Vagina (tissue), 2 donors: ENCODE results near the gene PI4KA. TPM values are rescaled to one million over a fixed set of nuclear protein-coding genes. Genes with fewer than 3 reads are reported as not detected.

Experiments
- DNase-seq, 2 donors: peaks; one replicate each; pipeline ENCODE4 v3.0.0-alpha.2; 2017; ENCODE audit errors: extremely low spot score in 2 of 2
- H3K27ac ChIP-seq: fragments of 200-600 bp; sonication (generic); one replicate; pipeline ENCODE4 v1.5.1; 2019
- H3K27me3 ChIP-seq: fragments of 200-600 bp; sonication (generic); one replicate; pipeline ENCODE4 v1.5.1; 2019
- H3K36me3 ChIP-seq, 2 donors: fragments of 200-600 bp; sonication (generic); one replicate each; pipeline ENCODE4 v1.5.1; 2017 to 2019
- H3K4me1 ChIP-seq: fragments of 200-600 bp; sonication (generic); one replicate; pipeline ENCODE4 v1.5.1; 2019
- H3K4me3 ChIP-seq, 2 donors: fragments of 200-600 bp; sonication (generic); 1 replicate in 1 of 2; 2 replicates in 1 of 2; pipeline ENCODE4 v1.5.1; 2016 to 2019
- H3K9me3 ChIP-seq: fragments of 200-600 bp; sonication (generic); one replicate; pipeline ENCODE4 v1.5.1; 2019
- POLR2A ChIP-seq, 2 donors: fragments of 450-650 bp; IDR thresholded peaks; one replicate each; pipeline ENCODE4 v1.6.1; 2017; ENCODE audit warnings: antibody characterized with exemption in 2 of 2, mild to moderate bottlenecking in 2 of 2, moderate library complexity in 2 of 2
- POLR2AphosphoS5 ChIP-seq, 2 donors: sonication (generic); formaldehyde crosslinking; IDR thresholded peaks; one replicate each; pipeline ENCODE4 v1.9.0; 2017; ENCODE audit warnings: antibody characterized with exemption in 2 of 2, mild to moderate bottlenecking in 2 of 2, low read depth in 1 of 2; ENCODE audit not compliant: insufficient read depth in 1 of 2
- intact Hi-C: fragments of 100-400 bp; cut with DNase I; formaldehyde crosslinking; loops from one replicate; pipeline ENCODE4 v1.15.1; 2023
- total RNA-seq: library from RNA; depleted of rRNA; stranded (reverse); fragments of >200 nt; gene quantifications from one replicate; pipeline ENCODE4 v1.2.3, GENCODE V29; 2016
- TF ChIP-seq, protein P1 (sequence below), 3 experiments: fragments of 450-650 bp in 2 of 3; fragments of 200-600 bp in 1 of 3; sonication (generic) in 1 of 3; IDR thresholded peaks; one replicate each; pipeline ENCODE4 v1.5.1; 2017 to 2019; ENCODE audit warnings: antibody characterized with exemption in 3 of 3, mild to moderate bottlenecking in 2 of 3, moderate library complexity in 2 of 3

PI4KA gene
- total RNA-seq, 1 donor from 2014 or later = 135 TPM

DNA sequence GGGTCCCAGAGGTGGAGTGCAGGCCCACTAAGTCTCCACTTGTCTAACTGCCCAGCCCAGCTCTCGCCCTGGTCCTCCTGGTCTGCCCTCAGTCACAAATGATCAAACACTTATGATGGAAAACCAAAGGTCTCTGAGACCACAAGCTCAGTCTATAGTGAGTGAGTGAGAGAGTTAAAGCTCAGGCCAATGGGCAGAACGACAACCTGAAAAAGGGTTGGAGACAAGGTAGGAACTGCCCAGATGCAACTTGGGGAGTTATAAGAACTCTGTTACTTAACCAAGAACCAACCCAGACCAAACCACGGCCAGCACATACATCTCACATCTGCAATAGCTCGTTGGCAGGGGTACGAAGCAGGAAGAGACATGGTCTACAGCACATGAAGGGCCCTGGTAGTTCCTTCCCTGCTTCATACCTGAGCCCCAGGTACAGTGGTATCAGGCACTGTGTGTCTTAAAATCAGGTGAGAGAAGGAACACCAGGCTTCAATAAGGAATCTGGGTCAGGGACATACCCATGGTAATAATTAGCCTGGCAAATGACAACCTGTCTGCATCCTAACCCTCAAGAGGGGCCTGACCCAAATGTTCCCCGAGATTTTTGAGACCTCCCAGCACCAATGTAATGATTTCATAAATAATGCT, 48.9 kb downstream of the PI4KA start:
- H3K4me3 ChIP-seq = no peak overlapping the region
- H3K27me3 ChIP-seq = no peaks in the 10 kb centered on the region
- H3K36me3 ChIP-seq = peaks cover 0 to 64% of the 10 kb centered on the region in 2 donors
- no peaks in the 10 kb centered on the region for H3K4me1 ChIP-seq
- intact Hi-C loops = no loop called here
- DNase-seq = no peak
- no peak overlapping the region for H3K27ac ChIP-seq
- TF ChIP-seq, protein P1, sequence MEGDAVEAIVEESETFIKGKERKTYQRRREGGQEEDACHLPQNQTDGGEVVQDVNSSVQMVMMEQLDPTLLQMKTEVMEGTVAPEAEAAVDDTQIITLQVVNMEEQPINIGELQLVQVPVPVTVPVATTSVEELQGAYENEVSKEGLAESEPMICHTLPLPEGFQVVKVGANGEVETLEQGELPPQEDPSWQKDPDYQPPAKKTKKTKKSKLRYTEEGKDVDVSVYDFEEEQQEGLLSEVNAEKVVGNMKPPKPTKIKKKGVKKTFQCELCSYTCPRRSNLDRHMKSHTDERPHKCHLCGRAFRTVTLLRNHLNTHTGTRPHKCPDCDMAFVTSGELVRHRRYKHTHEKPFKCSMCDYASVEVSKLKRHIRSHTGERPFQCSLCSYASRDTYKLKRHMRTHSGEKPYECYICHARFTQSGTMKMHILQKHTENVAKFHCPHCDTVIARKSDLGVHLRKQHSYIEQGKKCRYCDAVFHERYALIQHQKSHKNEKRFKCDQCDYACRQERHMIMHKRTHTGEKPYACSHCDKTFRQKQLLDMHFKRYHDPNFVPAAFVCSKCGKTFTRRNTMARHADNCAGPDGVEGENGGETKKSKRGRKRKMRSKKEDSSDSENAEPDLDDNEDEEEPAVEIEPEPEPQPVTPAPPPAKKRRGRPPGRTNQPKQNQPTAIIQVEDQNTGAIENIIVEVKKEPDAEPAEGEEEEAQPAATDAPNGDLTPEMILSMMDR (IDR thresholded peaks at IDR 0.05) = no peak
- TF ChIP-seq POLR2A (IDR thresholded peaks at IDR 0.05) (no peak), POLR2AphosphoS5 (IDR thresholded peaks at IDR 0.05; ENCODE audit: insufficient read depth in 1 of 2, low read depth in 1 of 2) (no peak)
- H3K9me3 ChIP-seq = no peaks in the 10 kb centered on the region

DNA sequence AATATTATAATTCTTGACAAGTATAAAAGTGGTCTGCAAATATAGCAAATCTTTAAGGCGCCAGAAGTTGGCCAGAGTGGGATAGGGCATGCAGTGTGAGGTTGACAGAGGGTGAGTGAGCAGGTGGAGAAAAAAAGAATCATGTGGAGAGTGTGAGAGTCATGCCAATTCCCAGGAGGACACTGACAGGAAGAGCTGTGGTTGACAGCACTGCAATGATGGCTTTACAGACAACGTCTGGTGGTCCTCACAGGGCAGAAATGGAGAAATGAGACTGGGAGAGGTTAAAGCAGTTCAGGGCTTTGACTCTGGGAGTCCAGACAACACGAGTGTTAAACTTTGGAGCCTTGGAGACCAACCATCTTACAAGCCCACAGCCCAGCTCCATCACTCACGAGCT, 49.8 kb downstream of the PI4KA start:
- intact Hi-C loops = no loop called here
- Histone ChIP-seq H3K9me3 (no peaks in the 10 kb centered on the region), H3K27me3 (no peaks in the 10 kb centered on the region), H3K4me3 (no peak overlapping the region), H3K27ac (no peak overlapping the region), H3K36me3 (peaks cover 0 to 67% of the 10 kb centered on the region in 2 donors), H3K4me1 (no peaks in the 10 kb centered on the region)
- no peak for DNase-seq
- TF ChIP-seq POLR2AphosphoS5 (IDR thresholded peaks at IDR 0.05; ENCODE audit: insufficient read depth in 1 of 2, low read depth in 1 of 2) (no peak), POLR2A (IDR thresholded peaks at IDR 0.05) (no peak)
- TF ChIP-seq, protein P1 (IDR thresholded peaks at IDR 0.05) = no peak

DNA sequence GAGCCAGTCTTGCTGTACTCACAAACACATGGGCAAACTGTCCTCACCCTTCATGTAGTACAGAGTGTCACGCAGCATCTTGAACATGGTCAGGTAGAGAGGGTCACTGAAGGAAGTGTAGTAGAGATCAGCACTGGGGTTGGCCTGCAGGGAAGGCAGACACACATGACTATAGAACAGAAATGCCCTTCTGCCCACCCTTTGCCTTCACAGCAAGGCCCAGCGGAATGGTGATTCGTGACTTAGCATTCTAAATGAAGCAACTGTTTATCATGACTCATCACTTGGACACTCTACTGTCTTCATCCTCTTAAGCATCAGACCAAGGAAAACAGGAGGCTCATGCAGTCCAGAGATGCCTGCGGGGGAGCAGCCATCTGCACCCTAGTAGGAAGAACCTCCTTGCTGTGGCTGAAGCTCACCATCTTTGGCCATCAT, 51.3 kb downstream of the PI4KA start:
- no peaks in the 10 kb centered on the region for H3K27me3 ChIP-seq
- no peak for DNase-seq
- intact Hi-C loops = no loop called here
- H3K9me3 ChIP-seq = no peaks in the 10 kb centered on the region
- no peak for TF ChIP-seq POLR2A (IDR thresholded peaks at IDR 0.05)
- TF ChIP-seq, protein P1 (IDR thresholded peaks at IDR 0.05) = no peak
- no peak for TF ChIP-seq POLR2AphosphoS5 (IDR thresholded peaks at IDR 0.05; ENCODE audit: insufficient read depth in 1 of 2, low read depth in 1 of 2)
- H3K4me3 ChIP-seq = no peak overlapping the region
- no peaks in the 10 kb centered on the region for H3K4me1 ChIP-seq
- H3K36me3 ChIP-seq = peaks cover 3 to 69% of the 10 kb centered on the region in 2 donors
- no peak overlapping the region for H3K27ac ChIP-seq

DNA sequence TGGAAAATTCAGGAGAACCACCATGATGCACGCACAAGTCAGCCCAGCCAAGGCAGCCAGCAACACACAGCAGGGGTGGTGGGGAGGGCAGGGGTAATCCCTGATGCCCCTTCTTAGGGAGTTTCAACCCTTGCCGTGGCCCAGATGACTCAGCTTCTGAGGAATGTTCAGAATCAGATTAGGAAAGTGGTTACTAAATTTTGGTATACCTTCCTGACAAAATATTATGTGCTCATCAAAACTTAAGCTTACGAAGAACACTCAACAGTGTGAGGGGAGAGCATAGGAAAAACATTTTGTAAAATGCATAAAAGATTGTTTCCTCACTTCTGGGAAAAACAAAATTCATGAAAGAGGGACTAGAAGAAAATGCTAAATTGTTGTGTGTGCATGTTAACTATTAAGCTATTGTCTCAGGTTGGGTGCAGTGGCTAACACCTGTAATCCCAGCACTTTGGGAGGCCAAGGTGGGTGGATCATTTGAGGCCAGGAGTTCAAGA, 52.6 kb downstream of the PI4KA start:
- intact Hi-C loops = no loop called here
- H3K36me3 ChIP-seq = peaks cover 3 to 78% of the 10 kb centered on the region in 2 donors
- DNase-seq = no peak
- H3K9me3 ChIP-seq = no peaks in the 10 kb centered on the region
- no peak overlapping the region for H3K4me3 ChIP-seq
- no peaks in the 10 kb centered on the region for H3K4me1 ChIP-seq
- H3K27me3 ChIP-seq = no peaks in the 10 kb centered on the region
- no peak overlapping the region for H3K27ac ChIP-seq
- TF ChIP-seq POLR2A (IDR thresholded peaks at IDR 0.05) (no peak), POLR2AphosphoS5 (IDR thresholded peaks at IDR 0.05; ENCODE audit: insufficient read depth in 1 of 2, low read depth in 1 of 2) (no peak)
- TF ChIP-seq, protein P1 (IDR thresholded peaks at IDR 0.05) = no peak

DNA sequence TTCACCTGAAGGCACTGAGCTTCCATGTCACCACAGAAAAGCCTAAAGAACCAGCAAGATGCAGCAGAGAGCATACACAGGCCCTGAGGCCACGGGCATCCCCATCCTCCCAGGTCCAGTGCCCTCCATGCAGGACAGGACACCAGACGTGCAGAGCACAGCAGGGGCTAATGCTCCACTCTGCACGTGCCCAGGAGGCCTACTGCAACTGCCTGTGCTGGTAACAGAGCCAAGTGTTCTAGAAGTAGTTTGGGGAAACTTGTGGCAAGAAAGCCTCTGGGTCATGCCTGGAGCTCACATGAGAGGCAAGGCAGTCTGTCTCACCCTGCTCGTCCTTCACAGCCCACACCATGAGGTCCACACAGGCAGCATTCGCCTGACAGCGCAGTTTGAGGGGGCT, 54.0 kb downstream of the PI4KA start:
- H3K36me3 ChIP-seq = peaks cover 3 to 78% of the 10 kb centered on the region in 2 donors
- TF ChIP-seq, protein P1 (IDR thresholded peaks at IDR 0.05) = no peak
- no peak for TF ChIP-seq POLR2A (IDR thresholded peaks at IDR 0.05)
- TF ChIP-seq POLR2AphosphoS5 (IDR thresholded peaks at IDR 0.05; ENCODE audit: insufficient read depth in 1 of 2, low read depth in 1 of 2) = no peak
- H3K4me3 ChIP-seq = no peak overlapping the region
- intact Hi-C loops = no loop called here
- DNase-seq = no peak
- no peaks in the 10 kb centered on the region for H3K4me1 ChIP-seq
- no peaks in the 10 kb centered on the region for H3K9me3 ChIP-seq
- H3K27ac ChIP-seq = no peak overlapping the region
- H3K27me3 ChIP-seq = no peaks in the 10 kb centered on the region
